ACHN (cell line): ENCODE results near the gene RPAP3.
A peak's percentile ranks its signal among the peaks of the same experiment; 100 is the strongest.

Source experiments
- DNase-seq: peaks from one replicate; pipeline ENCODE4 v3.0.0-alpha.2; 2015
- in situ Hi-C: cut with HindIII; loops from 2 replicates; pipeline ENCODE4 v1.10.0; 2017; ENCODE audit warnings: low sequenced_read_pairs, low pct_ligation_motif_present, low pct_unique_long_range_greater_than_20kb

RPAP3 gene, protein sequence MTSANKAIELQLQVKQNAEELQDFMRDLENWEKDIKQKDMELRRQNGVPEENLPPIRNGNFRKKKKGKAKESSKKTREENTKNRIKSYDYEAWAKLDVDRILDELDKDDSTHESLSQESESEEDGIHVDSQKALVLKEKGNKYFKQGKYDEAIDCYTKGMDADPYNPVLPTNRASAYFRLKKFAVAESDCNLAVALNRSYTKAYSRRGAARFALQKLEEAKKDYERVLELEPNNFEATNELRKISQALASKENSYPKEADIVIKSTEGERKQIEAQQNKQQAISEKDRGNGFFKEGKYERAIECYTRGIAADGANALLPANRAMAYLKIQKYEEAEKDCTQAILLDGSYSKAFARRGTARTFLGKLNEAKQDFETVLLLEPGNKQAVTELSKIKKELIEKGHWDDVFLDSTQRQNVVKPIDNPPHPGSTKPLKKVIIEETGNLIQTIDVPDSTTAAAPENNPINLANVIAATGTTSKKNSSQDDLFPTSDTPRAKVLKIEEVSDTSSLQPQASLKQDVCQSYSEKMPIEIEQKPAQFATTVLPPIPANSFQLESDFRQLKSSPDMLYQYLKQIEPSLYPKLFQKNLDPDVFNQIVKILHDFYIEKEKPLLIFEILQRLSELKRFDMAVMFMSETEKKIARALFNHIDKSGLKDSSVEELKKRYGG

DNA sequence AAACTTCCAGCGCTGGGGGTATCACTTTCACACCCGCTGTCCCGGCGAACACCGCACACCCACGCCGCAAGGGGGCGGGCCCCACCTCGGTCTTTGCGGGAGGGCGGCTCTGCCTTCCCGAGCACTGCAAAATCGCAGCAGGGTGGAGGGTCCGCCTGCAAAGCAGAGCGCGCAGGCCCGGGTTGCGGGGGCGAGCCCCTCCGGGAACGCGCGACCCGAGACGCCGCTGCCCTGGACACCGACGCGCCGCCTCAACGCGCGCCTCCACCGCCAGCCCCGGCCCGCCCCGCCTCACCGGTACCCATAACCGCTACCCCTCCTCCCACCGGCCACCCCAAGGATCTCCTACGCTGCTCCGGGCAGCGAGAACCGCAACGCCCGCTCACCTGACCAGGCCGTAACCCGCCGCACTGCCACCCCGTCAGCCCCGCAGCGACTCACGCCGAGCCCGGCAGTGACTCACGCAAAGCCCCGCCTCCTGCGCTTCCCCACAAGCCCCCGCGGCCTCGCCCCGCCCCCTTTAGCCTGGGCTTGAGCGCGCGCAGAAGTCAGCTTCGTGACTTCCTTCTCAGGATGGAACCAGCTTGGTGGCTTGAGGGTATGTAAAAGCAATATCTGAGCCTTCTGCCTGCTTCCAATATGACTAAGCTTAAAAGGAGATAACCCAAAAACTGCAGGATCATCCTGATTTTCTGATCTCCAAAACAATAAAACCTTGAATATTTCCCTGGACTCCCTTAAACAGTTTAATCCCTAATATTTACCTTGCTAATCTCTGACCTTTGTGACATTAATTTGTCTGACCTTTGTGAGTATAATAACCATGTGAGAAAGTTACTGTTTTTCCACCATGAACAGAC is at the start of gene RPAP3:
Gene RPAP3 (minus strand): TSS at position 465 of the 860 bp plus-strand sequence. CDS start 3,190 bp downstream, outside the sequence.
- in situ Hi-C loops = no loop called here
- DNase-seq = peak; percentile 98

GRCh38 chr12:47754881-47755280 is 49.1 kb upstream of the RPAP3 start:
- no peak for DNase-seq
- in situ Hi-C loops = no loop called here

GRCh38 chr12:47754126-47754525 is 48.3 kb upstream of the RPAP3 start:
- in situ Hi-C loops = no loop called here
- no peak for DNase-seq

GRCh38 chr12:47753021-47754001 is 47.5 kb upstream of the RPAP3 start:
- peak; percentile 47 for DNase-seq

GRCh38 chr12:47752552-47752951 is 46.7 kb upstream of the RPAP3 start:
- in situ Hi-C loops = no loop called here

More at GRCh38 chr12:47753021-47754001, 47.5 kb upstream of the RPAP3 start:
- in situ Hi-C loops = no loop called here

GRCh38 chr12:47752121-47752520 is 46.3 kb upstream of the RPAP3 start:
- in situ Hi-C loops = no loop called here
- no peak for DNase-seq

More at GRCh38 chr12:47752552-47752951, 46.7 kb upstream of the RPAP3 start:
- no peak for DNase-seq

DNA sequence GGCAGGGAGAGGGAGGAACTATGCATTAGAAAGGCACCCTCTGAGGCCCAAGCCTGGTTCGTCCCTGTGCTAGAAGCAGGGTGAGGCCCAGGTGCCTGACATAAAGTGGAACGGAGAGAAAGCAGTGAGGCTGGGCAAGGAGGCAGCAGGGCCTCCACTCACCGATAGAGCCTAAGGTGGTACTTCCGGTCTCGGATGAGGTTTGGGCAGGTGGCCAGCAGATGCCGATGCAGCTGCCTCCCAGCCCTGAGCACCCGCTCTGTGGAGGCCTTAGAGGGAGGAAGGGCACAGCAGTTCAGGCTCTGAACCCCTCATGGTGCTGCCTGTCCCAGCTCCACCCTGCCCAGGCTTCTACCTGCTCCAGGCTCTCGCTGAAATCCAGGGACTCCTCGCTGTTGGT is 45.7 kb upstream of the RPAP3 start:
- DNase-seq = no peak
- in situ Hi-C loops = no loop called here

GRCh38 chr12:47750916-47751470 is 45.2 kb upstream of the RPAP3 start:
- DNase-seq = no peak

DNA sequence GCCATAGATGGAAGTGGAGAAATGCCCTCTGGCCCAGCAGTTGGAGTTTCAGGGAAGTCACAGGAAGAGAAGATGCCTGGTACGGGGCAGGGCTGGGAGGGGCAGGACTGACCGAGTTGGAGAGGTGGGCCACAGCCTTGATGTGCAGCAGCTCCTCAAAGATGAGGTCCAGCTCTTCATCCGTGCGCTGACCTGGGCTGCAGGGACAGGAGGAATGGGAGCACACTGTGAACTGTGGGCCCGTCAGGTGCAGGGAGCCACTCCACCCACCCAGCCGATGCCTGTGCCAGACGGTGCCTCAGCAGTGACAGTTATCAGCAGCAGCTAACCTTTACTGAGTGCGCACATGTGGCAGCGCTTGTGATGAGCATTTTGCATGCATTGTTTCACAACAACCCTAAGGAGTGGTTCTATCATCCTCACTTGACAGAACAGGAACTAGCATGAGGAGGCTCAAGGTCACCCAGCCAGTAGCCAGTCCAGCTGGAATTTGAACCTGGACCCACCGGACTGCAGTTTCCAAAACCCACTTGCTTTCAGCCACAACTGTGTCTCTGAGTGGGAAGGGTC is 44.5 kb upstream of the RPAP3 start:
- in situ Hi-C loops = no loop called here
- no peak for DNase-seq

More at GRCh38 chr12:47750916-47751470, 45.2 kb upstream of the RPAP3 start:
- in situ Hi-C loops = no loop called here

DNA sequence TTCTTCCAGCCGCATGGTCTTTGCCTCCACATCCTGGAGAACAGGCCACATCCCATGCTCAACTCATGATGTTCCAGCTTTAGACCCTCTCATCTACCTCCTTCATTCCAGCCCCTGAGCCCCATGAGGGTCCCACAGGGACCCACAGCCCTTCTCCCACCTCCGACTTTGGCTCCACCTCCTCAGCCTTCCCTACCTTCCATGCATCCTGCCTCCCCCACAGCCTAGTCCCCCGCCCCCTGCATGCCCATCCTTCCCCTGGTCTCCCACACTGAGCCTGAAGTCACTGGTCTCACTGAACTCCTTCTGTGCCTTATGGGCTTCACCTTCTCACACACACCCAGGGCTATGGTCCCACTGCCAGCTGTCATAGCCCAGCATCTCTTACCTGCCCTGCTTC is 43.1 kb upstream of the RPAP3 start:
- in situ Hi-C loops = no loop called here
- DNase-seq = no peak

- no peak for DNase-seq
- in situ Hi-C loops = no loop called here
Measured at GRCh38 chr12:47748507-47748828, 42.6 kb upstream of the RPAP3 start.

DNA sequence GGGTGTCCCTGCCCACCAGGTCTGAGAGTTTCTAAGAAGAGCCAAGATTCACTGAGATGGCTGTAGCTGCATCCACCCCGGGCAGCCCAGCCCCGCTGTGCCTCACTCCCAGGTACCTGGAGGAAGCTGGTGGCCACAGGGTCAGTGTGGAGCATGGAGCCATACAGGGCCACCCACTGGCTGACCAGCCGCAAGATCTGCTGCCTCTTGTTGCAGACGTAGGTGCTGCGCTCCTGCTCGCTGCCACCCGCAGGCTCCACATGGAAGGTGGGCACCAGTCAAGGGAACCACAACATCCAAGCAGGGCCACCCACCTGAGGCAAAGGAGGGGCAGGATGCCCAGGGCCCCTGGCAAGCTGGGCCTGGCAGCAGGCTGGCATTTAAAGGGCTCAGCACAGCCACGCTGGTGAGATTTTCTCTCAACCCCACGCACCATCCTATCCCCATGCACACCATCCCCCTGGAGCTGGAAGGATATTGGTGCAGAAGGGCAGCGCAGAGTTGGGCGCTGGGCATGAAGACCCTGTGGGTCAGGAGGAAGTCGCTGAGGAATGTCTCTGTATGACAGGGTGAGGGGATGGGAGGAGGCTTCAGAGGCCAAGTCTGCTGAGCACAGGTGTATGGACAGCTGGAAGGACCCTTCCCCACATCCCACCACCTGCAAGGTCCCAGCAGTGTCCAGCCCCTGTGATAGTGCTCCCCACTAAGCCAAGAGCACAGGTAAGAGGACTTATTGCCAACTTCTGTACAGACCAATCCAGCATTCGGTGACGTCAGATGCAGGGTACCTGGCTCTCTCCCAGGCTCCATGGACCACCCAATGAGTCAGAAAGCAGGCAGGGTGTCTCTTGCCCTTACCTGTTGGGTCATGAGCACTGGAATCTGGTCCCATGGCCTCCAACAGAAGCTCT is 42.0 kb upstream of the RPAP3 start:
- in situ Hi-C loops = no loop called here
- no peak for DNase-seq

GRCh38 chr12:47747126-47747525 is 41.3 kb upstream of the RPAP3 start:
- in situ Hi-C loops = no loop called here
- no peak for DNase-seq

- in situ Hi-C loops = no loop called here
- no peak for DNase-seq
Measured at GRCh38 chr12:47746523-47746922, 40.7 kb upstream of the RPAP3 start.

DNA sequence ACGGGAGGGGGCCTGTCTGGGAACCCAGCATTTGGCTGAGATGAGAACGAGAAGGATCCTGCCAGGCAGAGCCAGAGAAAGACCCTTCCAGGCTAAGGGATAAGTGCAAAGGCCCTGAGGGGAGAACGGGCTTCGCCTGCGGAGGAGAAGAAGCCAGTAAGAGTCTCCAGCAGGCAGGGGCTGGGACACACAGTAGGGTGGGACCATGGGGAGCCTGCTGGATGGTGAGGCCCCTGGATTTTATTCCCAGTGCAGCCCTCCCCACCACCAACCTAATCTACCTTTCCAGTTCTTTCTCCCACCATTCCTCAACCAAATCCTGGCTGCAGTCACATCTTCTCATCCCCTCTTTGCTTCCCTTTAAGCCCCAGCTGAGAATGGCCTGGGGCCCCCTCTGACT is 40.2 kb upstream of the RPAP3 start:
- in situ Hi-C loops = no loop called here
- DNase-seq = no peak

GRCh38 chr12:47745485-47746041 is 39.7 kb upstream of the RPAP3 start:
- no peak for DNase-seq
- in situ Hi-C loops = no loop called here
